ENCODE results near the gene ATP11C.

Gene ATP11C

GRCh38 chrX:139802048-139802447 is 130.8 kb downstream of the ATP11C start:
- DNase-seq, result no peak

- DNase-seq, result no peak
Measured at GRCh38 chrX:139801397-139801813, 131.4 kb downstream of the ATP11C start.

GRCh38 chrX:139798701-139799100 is 134.2 kb downstream of the ATP11C start:
- no peak for DNase-seq

- DNase-seq, result no peak
Measured at GRCh38 chrX:139795196-139795595, 137.7 kb downstream of the ATP11C start.

GRCh38 chrX:139787601-139788000 is 145.3 kb downstream of the ATP11C start:
- DNase-seq, result no peak

- DNase-seq, result no peak
Measured at GRCh38 chrX:139784807-139785206, 148.0 kb downstream of the ATP11C start.

GRCh38 chrX:139783959-139784358 is 148.9 kb downstream of the ATP11C start:
- DNase-seq, result no peak

- no peak for DNase-seq
Measured at GRCh38 chrX:139783030-139783429, 149.8 kb downstream of the ATP11C start.

GRCh38 chrX:139776599-139776998 is 156.3 kb downstream of the ATP11C start:
- no peak for DNase-seq

GRCh38 chrX:139770366-139770765 is 162.5 kb downstream of the ATP11C start:
- no peak for DNase-seq

GRCh38 chrX:139766545-139766983 is 166.3 kb downstream of the ATP11C start:
- DNase-seq, result no peak

- no peak for DNase-seq
Measured at GRCh38 chrX:139762400-139763183, 170.3 kb downstream of the ATP11C start.

GRCh38 chrX:139759637-139760036 is 173.2 kb downstream of the ATP11C start:
- DNase-seq, result no peak

GRCh38 chrX:139758809-139759208 is 174.0 kb downstream of the ATP11C start:
- DNase-seq, result no peak

- DNase-seq, result no peak
Measured at GRCh38 chrX:139758250-139758649, 174.6 kb downstream of the ATP11C start.

GRCh38 chrX:139751053-139751452 is 181.8 kb downstream of the ATP11C start:
- DNase-seq, result no peak

- DNase-seq, result no peak
Measured at GRCh38 chrX:139750390-139750789, 182.5 kb downstream of the ATP11C start.

GRCh38 chrX:139739138-139739537 is 193.7 kb downstream of the ATP11C start:
- DNase-seq, result no peak

GRCh38 chrX:139738581-139738980 is 194.3 kb downstream of the ATP11C start:
- no peak for DNase-seq

GRCh38 chrX:139736151-139736550 is 196.7 kb downstream of the ATP11C start:
- DNase-seq, result no peak

- no peak for DNase-seq
Measured at GRCh38 chrX:139734996-139735395, 197.9 kb downstream of the ATP11C start.

- no peak for DNase-seq
Measured at GRCh38 chrX:139725720-139726119, 207.1 kb downstream of the ATP11C start.

- DNase-seq, result no peak
Measured at GRCh38 chrX:139724626-139725025, 208.2 kb downstream of the ATP11C start.

GRCh38 chrX:139720979-139721378 is 211.9 kb downstream of the ATP11C start:
- DNase-seq, result no peak

GRCh38 chrX:139720136-139720535 is 212.7 kb downstream of the ATP11C start:
- no peak for DNase-seq
